HG03045 (cell line): ENCODE data around the gene CACNA2D1.

Experiments
- ATAC-seq: cut with Tn5 transposase; IDR thresholded peaks from one replicate; pipeline ENCODE4 v1.9.1; 2021; ENCODE audit warnings: mild to moderate bottlenecking, moderate library complexity; ENCODE audit not compliant: unreplicated experiment

CACNA2D1 gene

GRCh38 chr7:82126576-82126975 lies 317.0 kb downstream of the CACNA2D1 start:
- ATAC-seq, result no peak

- ATAC-seq, result no peak
Observed at GRCh38 chr7:82124445-82124844, 319.1 kb downstream of the CACNA2D1 start.

- ATAC-seq, result no peak
Observed at GRCh38 chr7:82122275-82122674, 321.3 kb downstream of the CACNA2D1 start.

- no peak for ATAC-seq
Observed at GRCh38 chr7:82114237-82114636, 329.3 kb downstream of the CACNA2D1 start.

GRCh38 chr7:82110146-82110840 lies 333.3 kb downstream of the CACNA2D1 start:
- no peak for ATAC-seq

GRCh38 chr7:82109288-82109687 lies 334.3 kb downstream of the CACNA2D1 start:
- no peak for ATAC-seq

- ATAC-seq, result no peak
Observed at GRCh38 chr7:82106201-82106600, 337.4 kb downstream of the CACNA2D1 start.

- no peak for ATAC-seq
Observed at GRCh38 chr7:82105463-82105862, 338.1 kb downstream of the CACNA2D1 start.

GRCh38 chr7:82098414-82098813 lies 345.2 kb downstream of the CACNA2D1 start:
- no peak for ATAC-seq

- no peak for ATAC-seq
Observed at GRCh38 chr7:82091126-82091684, 352.4 kb downstream of the CACNA2D1 start.

- ATAC-seq, result no peak
Observed at GRCh38 chr7:82087099-82087498, 356.5 kb downstream of the CACNA2D1 start.

- no peak for ATAC-seq
Observed at GRCh38 chr7:82085116-82085515, 358.5 kb downstream of the CACNA2D1 start.

GRCh38 chr7:82081644-82082224 lies 361.8 kb downstream of the CACNA2D1 start:
- ATAC-seq, result no peak

GRCh38 chr7:82080254-82080927 lies 363.2 kb downstream of the CACNA2D1 start:
- ATAC-seq, result no peak

- no peak for ATAC-seq
Observed at GRCh38 chr7:82079527-82079926, 364.1 kb downstream of the CACNA2D1 start.

GRCh38 chr7:82078807-82079206 lies 364.8 kb downstream of the CACNA2D1 start:
- no peak for ATAC-seq

- ATAC-seq, result no peak
Observed at GRCh38 chr7:82071468-82071867, 372.1 kb downstream of the CACNA2D1 start.

GRCh38 chr7:82067628-82068264 lies 375.8 kb downstream of the CACNA2D1 start:
- no peak for ATAC-seq

GRCh38 chr7:82057476-82057875 lies 386.1 kb downstream of the CACNA2D1 start:
- ATAC-seq, result no peak

- ATAC-seq, result no peak
Observed at GRCh38 chr7:82056282-82056681, 387.3 kb downstream of the CACNA2D1 start.

- no peak for ATAC-seq
Observed at GRCh38 chr7:82054544-82054943, 389.0 kb downstream of the CACNA2D1 start.
